Right lobe of liver (tissue), 6 donors: Measurements from ENCODE around the gene NME3. TPM values are rescaled to one million over a fixed set of nuclear protein-coding genes. Genes with fewer than 3 reads are reported as not detected.
A peak's percentile ranks its signal among the peaks of the same experiment; 100 is the strongest.

ENCODE experiments used
- ATAC-seq, 4 donors: fragments of 200-7000 bp; cut with Tn5 transposase; one replicate each; pipeline ENCODE4 v1.9.1; 2020; ENCODE audit warnings: mild to moderate bottlenecking in 4 of 4, moderate library complexity in 4 of 4
- DNase-seq, 3 donors: peaks; one replicate each; pipeline ENCODE4 v3.0.0-alpha.2; 2020
- H3K27ac ChIP-seq, 3 donors: fragments of 200-600 bp; one replicate each; pipeline ENCODE4 v1.8.0; 2022
- H3K27me3 ChIP-seq, 2 donors: fragments of 200-600 bp; one replicate each; pipeline ENCODE4 v1.8.0; 2022
- H3K36me3 ChIP-seq, 4 donors: fragments of 200-600 bp; sonication (generic) in 1 of 4; one replicate each; pipeline versions ENCODE4 v1.5.1 to v1.8.0; 2017 to 2022; ENCODE audit warnings: control low read depth in 1 of 4
- H3K4me1 ChIP-seq, 4 donors: fragments of 200-600 bp; sonication (generic) in 1 of 4; one replicate each; pipeline versions ENCODE4 v1.5.1 to v1.8.0; 2017 to 2022; ENCODE audit warnings: control low read depth in 1 of 4
- H3K4me3 ChIP-seq, 3 donors: fragments of 200-600 bp; one replicate each; pipeline ENCODE4 v1.8.0; 2022
- H3K9me3 ChIP-seq, 4 donors: fragments of 200-600 bp; sonication (generic) in 1 of 4; one replicate each; pipeline versions ENCODE4 v1.5.1 to v1.8.0; 2017 to 2022; ENCODE audit warnings: control low read depth in 1 of 4
- CTCF ChIP-seq, 4 donors: fragments of 200-600 bp in 3 of 4; fragments of 450-650 bp in 1 of 4; IDR thresholded peaks; one replicate each; pipeline versions ENCODE4 v1.5.1 to v1.8.0; 2016 to 2022; ENCODE audit warnings: antibody characterized with exemption in 4 of 4, mild to moderate bottlenecking in 2 of 4
- POLR2A ChIP-seq: fragments of 450-650 bp; IDR thresholded peaks from one replicate; pipeline ENCODE4 v1.6.1; 2017; ENCODE audit warnings: antibody characterized with exemption, mild to moderate bottlenecking
- WGBS: methylation state at CpG from one replicate; pipeline ENCODE4 v1.1.6; 2018; ENCODE audit warnings: low coverage, low lambda C conversion rate; ENCODE audit not compliant: insufficient coverage; ENCODE audit errors: missing lambda C conversion rate; 5-methylcytosine and 5-hydroxymethylcytosine counted together
- intact Hi-C, 2 donors: fragments of 100-400 bp; cut with DNase I; formaldehyde crosslinking; loops; one replicate each; pipeline versions ENCODE4 v1.11.2 to v1.14.1; 2022
- total RNA-seq, 6 experiments: library from RNA; depleted of rRNA in 2 of 6; stranded (reverse); fragments of >200 nt in 2 of 6; fragmentation: NEBNext Ultra II Directional in 3 of 6; extraction: Animal tissue kit (Norgen Biotek cat#: 25700) in 3 of 6; gene quantifications; one replicate each; pipeline versions ENCODE4 v1.1.0 to v1.2.4, GENCODE V29; 2016 to 2023
- donor health status: DM: no; HTN: yes; CAD: no.
- donor health status: DM: no; HTN: no; CAD: no.
- donor health status: DM: no; HTN: no; CAD: no.
- donor health status: DM: no; HTN: yes; CAD: no.
- donor health status: DM: no; HTN: yes; CAD: no.

Gene NME3
- total RNA-seq, 6 experiments from 2014 or later, result 17.9 to 36.1 (median 23.2) TPM

- Histone ChIP-seq H3K27ac (peak within 1 kb of the TSS; percentile 47 to 78 (median 73)), H3K4me3 (peak within 1 kb of the TSS; percentile 45 to 74 (median 73)), H3K27me3 (no peaks in the 10 kb centered on the region), H3K36me3 (peaks cover 0 to 14% (median 6%) of the 10 kb centered on the region in 4 donors), H3K4me1 (peaks cover 0 to 38% (median 6%) of the 10 kb centered on the region in 4 donors), H3K9me3 (no peaks in the 10 kb centered on the region)
- intact Hi-C loops, result no loop called here
- DNase-seq (peak; percentile 83 to 89 (median 89)), ATAC-seq (peak; percentile 77 to 80 (median 79))
- no CpG with 5 or more reads among the region's 28 CpGs for WGBS
- TF ChIP-seq CTCF (IDR thresholded peaks at IDR 0.05), result no peak
- no peak for TF ChIP-seq POLR2A
Measured at GRCh38 chr16:1793578-1794220, 22.4 kb upstream of the NME3 start, which contains the start of gene IGFALS. IGFALS (minus strand) TSS chr16:1793705; CDS start chr16:1793652, 53 bp downstream.

GRCh38 chr16:1792836-1793577 lies 21.7 kb upstream of the NME3 start:
- ATAC-seq (peak in 3 of 4 donors; percentile 1 to 3 (median 3)), DNase-seq (peak in 2 of 3 donors; percentile 27 to 50)
- intact Hi-C loops, result no loop called here
- no peaks in the 10 kb centered on the region for H3K9me3 ChIP-seq
- peaks cover 0 to 38% (median 6%) of the 10 kb centered on the region in 4 donors for H3K4me1 ChIP-seq
- no peak for TF ChIP-seq POLR2A
- peak overlapping the region in 2 of 3 donors; percentile 73 to 78 for H3K27ac ChIP-seq
- no peaks in the 10 kb centered on the region for H3K27me3 ChIP-seq
- peaks cover 0 to 14% (median 7%) of the 10 kb centered on the region in 4 donors for H3K36me3 ChIP-seq
- peak overlapping the region; percentile 45 to 74 (median 73) for H3K4me3 ChIP-seq
- WGBS, result 48% methylated on average over 9 of the region's 33 CpGs

GRCh38 chr16:1791943-1792812 lies 20.8 kb upstream of the NME3 start:
- Histone ChIP-seq H3K27ac (peak overlapping the region in 2 of 3 donors; percentile 73 to 78), H3K36me3 (peaks cover 0 to 14% (median 7%) of the 10 kb centered on the region in 4 donors), H3K27me3 (no peaks in the 10 kb centered on the region), H3K4me1 (peaks cover 0 to 38% (median 6%) of the 10 kb centered on the region in 4 donors), H3K9me3 (no peaks in the 10 kb centered on the region), H3K4me3 (peak overlapping the region in 2 of 3 donors; percentile 73 to 74)
- 20% methylated on average over 1 of the region's 59 CpGs for WGBS
- DNase-seq (peak; percentile 69 to 88 (median 88)), ATAC-seq (peak; percentile 45 to 73 (median 63))
- TF ChIP-seq CTCF (IDR thresholded peaks at IDR 0.05) (peak in 1 of 4 donors; percentile 13), POLR2A (no peak)
- intact Hi-C loops, result no loop called here

GRCh38 chr16:1791256-1791942 lies 20.1 kb upstream of the NME3 start:
- peaks cover 0 to 14% (median 7%) of the 10 kb centered on the region in 4 donors for H3K36me3 ChIP-seq
- TF ChIP-seq POLR2A, result no peak
- TF ChIP-seq CTCF (IDR thresholded peaks at IDR 0.05), result no peak
- no peak overlapping the region for H3K27ac ChIP-seq
- intact Hi-C loops, result no loop called here
- peaks cover 0 to 38% (median 6%) of the 10 kb centered on the region in 4 donors for H3K4me1 ChIP-seq
- DNase-seq (peak in 1 of 3 donors; percentile 58), ATAC-seq (no peak)
- no peaks in the 10 kb centered on the region for H3K27me3 ChIP-seq
- H3K9me3 ChIP-seq, result no peaks in the 10 kb centered on the region
- WGBS, result no CpG with 5 or more reads among the region's 53 CpGs
- no peak overlapping the region for H3K4me3 ChIP-seq
